ENCODE measurements around the gene B4GALNT4. TPM values are rescaled to one million over a fixed set of nuclear protein-coding genes. Genes with fewer than 3 reads are reported as not detected.

Gene B4GALNT4
- total and polyA plus RNA-seq, 2 of the 4 experiments (the other 2 are of a cell fraction), result 5.2 to 38.6 TPM

GRCh38 chr11:416051-416756 is 46.9 kb downstream of the B4GALNT4 start:
- no peak overlapping the region for H2BK20ac ChIP-seq (ENCODE audit: low read depth, low read length)
- no peaks in the 10 kb centered on the region for H3K79me1 ChIP-seq (ENCODE audit: low read depth in 1 of 2, low read length in 2 of 2)
- H2BK120ac ChIP-seq (ENCODE audit: low read depth, low read length), result no peak overlapping the region
- no peak for TF ChIP-seq MXI1 (IDR thresholded peaks at IDR 0.05; ENCODE audit: borderline replicate concordance, low read depth, low read length)
- TF ChIP-seq, protein P1, sequence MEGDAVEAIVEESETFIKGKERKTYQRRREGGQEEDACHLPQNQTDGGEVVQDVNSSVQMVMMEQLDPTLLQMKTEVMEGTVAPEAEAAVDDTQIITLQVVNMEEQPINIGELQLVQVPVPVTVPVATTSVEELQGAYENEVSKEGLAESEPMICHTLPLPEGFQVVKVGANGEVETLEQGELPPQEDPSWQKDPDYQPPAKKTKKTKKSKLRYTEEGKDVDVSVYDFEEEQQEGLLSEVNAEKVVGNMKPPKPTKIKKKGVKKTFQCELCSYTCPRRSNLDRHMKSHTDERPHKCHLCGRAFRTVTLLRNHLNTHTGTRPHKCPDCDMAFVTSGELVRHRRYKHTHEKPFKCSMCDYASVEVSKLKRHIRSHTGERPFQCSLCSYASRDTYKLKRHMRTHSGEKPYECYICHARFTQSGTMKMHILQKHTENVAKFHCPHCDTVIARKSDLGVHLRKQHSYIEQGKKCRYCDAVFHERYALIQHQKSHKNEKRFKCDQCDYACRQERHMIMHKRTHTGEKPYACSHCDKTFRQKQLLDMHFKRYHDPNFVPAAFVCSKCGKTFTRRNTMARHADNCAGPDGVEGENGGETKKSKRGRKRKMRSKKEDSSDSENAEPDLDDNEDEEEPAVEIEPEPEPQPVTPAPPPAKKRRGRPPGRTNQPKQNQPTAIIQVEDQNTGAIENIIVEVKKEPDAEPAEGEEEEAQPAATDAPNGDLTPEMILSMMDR (conservative IDR thresholded peaks at IDR 0.05; ENCODE audit: low read depth, low read length), result no peak
- no peak for TF ChIP-seq FOS (IDR thresholded peaks at IDR 0.05; ENCODE audit: low read depth, low read length)
- TF ChIP-seq MAZ (IDR thresholded peaks at IDR 0.05; ENCODE audit: borderline replicate concordance, low read depth, low read length), result no peak
- no peak for TF ChIP-seq RFX5 (IDR thresholded peaks at IDR 0.05; ENCODE audit: low read depth, low read length)
- no peak for TF ChIP-seq CHD1 (IDR thresholded peaks at IDR 0.05; ENCODE audit: low read depth, low read length)
- TF ChIP-seq, protein P2, sequence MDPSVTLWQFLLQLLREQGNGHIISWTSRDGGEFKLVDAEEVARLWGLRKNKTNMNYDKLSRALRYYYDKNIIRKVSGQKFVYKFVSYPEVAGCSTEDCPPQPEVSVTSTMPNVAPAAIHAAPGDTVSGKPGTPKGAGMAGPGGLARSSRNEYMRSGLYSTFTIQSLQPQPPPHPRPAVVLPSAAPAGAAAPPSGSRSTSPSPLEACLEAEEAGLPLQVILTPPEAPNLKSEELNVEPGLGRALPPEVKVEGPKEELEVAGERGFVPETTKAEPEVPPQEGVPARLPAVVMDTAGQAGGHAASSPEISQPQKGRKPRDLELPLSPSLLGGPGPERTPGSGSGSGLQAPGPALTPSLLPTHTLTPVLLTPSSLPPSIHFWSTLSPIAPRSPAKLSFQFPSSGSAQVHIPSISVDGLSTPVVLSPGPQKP (IDR thresholded peaks at IDR 0.05; ENCODE audit: borderline replicate concordance, low read depth, low read length), result no peak
- no peak for TF ChIP-seq POLR2A (IDR thresholded peaks at IDR 0.05; ENCODE audit: low read depth, low read length)
- TF ChIP-seq SMC3 (IDR thresholded peaks at IDR 0.05; ENCODE audit: low read depth, low read length), result no peak
- TF ChIP-seq BHLHE40 (IDR thresholded peaks at IDR 0.05; ENCODE audit: low read depth, low read length), result no peak
- no peak for TF ChIP-seq CEBPB (IDR thresholded peaks at IDR 0.05; ENCODE audit: low read depth, low read length)
- TF ChIP-seq, protein P3, sequence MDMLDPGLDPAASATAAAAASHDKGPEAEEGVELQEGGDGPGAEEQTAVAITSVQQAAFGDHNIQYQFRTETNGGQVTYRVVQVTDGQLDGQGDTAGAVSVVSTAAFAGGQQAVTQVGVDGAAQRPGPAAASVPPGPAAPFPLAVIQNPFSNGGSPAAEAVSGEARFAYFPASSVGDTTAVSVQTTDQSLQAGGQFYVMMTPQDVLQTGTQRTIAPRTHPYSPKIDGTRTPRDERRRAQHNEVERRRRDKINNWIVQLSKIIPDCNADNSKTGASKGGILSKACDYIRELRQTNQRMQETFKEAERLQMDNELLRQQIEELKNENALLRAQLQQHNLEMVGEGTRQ (IDR thresholded peaks at IDR 0.05; ENCODE audit: low read depth, low read length), result no peak
- TF ChIP-seq RCOR1 (IDR thresholded peaks at IDR 0.05; ENCODE audit: insufficient replicate concordance, low read length), result no peak
- in situ Hi-C loops (cut with MboI; ENCODE audit: low sequenced_read_pairs) (no loop called here), intact Hi-C loops (cut with micrococcal nuclease) (no loop called here), dilution Hi-C loops (cut with HindIII; ENCODE audit: low sequenced_read_pairs, unreplicated experiment) (no loop called here)
- H3K18ac ChIP-seq (ENCODE audit: low read depth, low read length), result no peak overlapping the region
- H4K20me1 ChIP-seq (ENCODE audit: insufficient read depth, low read length), result no peaks in the 10 kb centered on the region
- H2BK5ac ChIP-seq (ENCODE audit: low read depth, low read length, poor library complexity, severe bottlenecking), result no peak overlapping the region
- H2AFZ ChIP-seq (replicated peaks; ENCODE audit: low read length, poor library complexity), result peak overlapping the region; percentile 92
- peak overlapping the region; percentile 42; the same call in 1 of the 2 replicates for H3K4ac ChIP-seq (ENCODE audit: low read depth, low read length)
- H3K14ac ChIP-seq (replicated peaks; ENCODE audit: low read depth, low read length), result no peak overlapping the region
- H4K8ac ChIP-seq (ENCODE audit: low read depth in 2 of 2, low read length in 2 of 2), result peak overlapping the region in 1 of 2 experiments; percentile 28; a peak in 1 of 4 replicates
- 0 out of 2 replicates have a peak, but pooled peaks cover 5% of the 10 kb centered on the region for H3K9me1 ChIP-seq (ENCODE audit: insufficient read depth, low read length)
- ChIA-PET POLR2A (ENCODE audit: unreplicated experiment) (no interaction called here), CTCF (no interaction called here)
- H3K9me3 ChIP-seq (ENCODE audit: control insufficient read depth, insufficient read depth, low read length), result no peaks in the 10 kb centered on the region
- 30% methylated on average over 17 of the region's 45 CpGs; no CpG with 5 or more reads in 1 of the 2 experiments for WGBS, 2 experiments (ENCODE audit: extremely low coverage in 2 of 2, insufficient read length in 1 of 2)
- no peak for DNase-seq
- peaks cover 36% of the 10 kb centered on the region for H3K27me3 ChIP-seq (ENCODE audit: control insufficient read depth, insufficient read depth, low read length)
- H3K56ac ChIP-seq (ENCODE audit: extremely low read depth, insufficient read depth, low read length), result no peak overlapping the region
- H3K4me3 ChIP-seq (ENCODE audit: insufficient read depth, low read depth, low read length), result peak overlapping the region; percentile 41
- no peak overlapping the region; the same call in 2 of the 3 replicates for H2BK15ac ChIP-seq (ENCODE audit: low read depth, low read length)
- H4K5ac ChIP-seq (ENCODE audit: low read depth, low read length), result no peak overlapping the region
- BruUV-seq (replicated peaks), result no TSS peak
- no peak overlapping the region for H3K27ac ChIP-seq (ENCODE audit: insufficient read depth, low read length)
- no peak for ATAC-seq (ENCODE audit: low read depth)
- peak overlapping the region; percentile 23; the same call in 1 of the 2 replicates for H3K9ac ChIP-seq (ENCODE audit: low read depth, low read length)
- H2AK5ac ChIP-seq (ENCODE audit: low read depth, low read length), result 0 out of 2 replicates have a peak overlapping the region, but pooled peaks have one; percentile 60
- peak overlapping the region; percentile 81 for H2AK9ac ChIP-seq (replicated peaks; ENCODE audit: low read depth, low read length, poor library complexity)
- H4K91ac ChIP-seq (ENCODE audit: insufficient read depth, low read depth, low read length), result no peak overlapping the region
- H3K23ac ChIP-seq (ENCODE audit: low read depth, low read length), result no peak overlapping the region
- peak overlapping the region; percentile 76 for H3K4me2 ChIP-seq (ENCODE audit: low read depth, low read length)
- H3K4me1 ChIP-seq (ENCODE audit: control insufficient read depth, insufficient read depth, low read length), result peaks cover 14% of the 10 kb centered on the region
- no peaks in the 10 kb centered on the region for H3K36me3 ChIP-seq (ENCODE audit: control insufficient read depth, insufficient read depth, low read length)
